ENCODE results near the gene LSAMP. TPM values are rescaled to one million over a fixed set of nuclear protein-coding genes. Genes with fewer than 3 reads are reported as not detected.

LSAMP gene
- total and polyA plus RNA-seq, 9 of the 15 experiments (the other 6 are each of a cell fraction or from before 2014, with no cell fraction given) = 0.09 to 0.11 TPM; not detected in 7

GRCh38 chr3:116393199-116393598, 52.1 kb downstream of the LSAMP start:
- Histone ChIP-seq H3K4me1 (replicated peaks in 1 of 2; ENCODE audit: control insufficient read depth in 2 of 2, insufficient read depth in 2 of 2, low read length in 2 of 2) (no peaks in the 10 kb centered on the region), H3K9me1 (ENCODE audit: control insufficient read depth, insufficient read depth, low read length) (no peaks in the 10 kb centered on the region), H3K27ac (ENCODE audit: extremely low read depth, low read depth, low read length) (no peak overlapping the region), H3K4me3 (no peak overlapping the region), H3K4me2 (ENCODE audit: insufficient read depth, low read length) (no peak overlapping the region), H3K9ac (ENCODE audit: insufficient read depth in 1 of 2, low read depth in 2 of 2, low read length in 2 of 2) (no peak overlapping the region), H3K27me3 (ENCODE audit: control insufficient read depth in 2 of 2, insufficient read depth in 2 of 2, low read length in 2 of 2) (no peaks in the 10 kb centered on the region), H4K20me1 (replicated peaks; ENCODE audit: control insufficient read depth, insufficient read depth, low read length) (no peaks in the 10 kb centered on the region), H3K36me3 (ENCODE audit: control insufficient read depth, insufficient read depth, low read length) (no peaks in the 10 kb centered on the region), H3K79me2 (ENCODE audit: control insufficient read depth, insufficient read depth, low read length) (no peaks in the 10 kb centered on the region), H3K9me3 (replicated peaks; ENCODE audit: control insufficient read depth, insufficient read depth, low read depth, low read length) (no peaks in the 10 kb centered on the region), H2AFZ (ENCODE audit: low read depth, low read length) (no peak overlapping the region)
- FAIRE-seq (no peak), ATAC-seq (no peak), DNase-seq (ENCODE audit: extremely low read depth in 1 of 4, low spot score in 3 of 4) (no peak)
- BruUV-seq (replicated peaks) = no TSS peak
- 0% methylated on average over 2 of the region's 3 CpGs for WGBS (ENCODE audit: insufficient coverage, low coverage, missing lambda C conversion rate)
- CTCF ChIA-PET (ENCODE audit: low intra/inter-chr PET ratio) = no interaction called here
- TF ChIP-seq MAFK (IDR thresholded peaks at IDR 0.05; ENCODE audit: low read length) (no peak), GATAD2A (IDR thresholded peaks at IDR 0.05) (no peak), MTF1 (CRISPR knock-in tag; IDR thresholded peaks at IDR 0.05; ENCODE audit: borderline replicate concordance) (no peak), ZBTB17 (CRISPR knock-in tag; IDR thresholded peaks at IDR 0.05) (no peak)
- intact Hi-C loops (cut with micrococcal nuclease) = no loop called here
- in situ Hi-C loops (cut with MboI) = no loop called here
- POLR2A ChIA-PET = no interaction called here

DNA sequence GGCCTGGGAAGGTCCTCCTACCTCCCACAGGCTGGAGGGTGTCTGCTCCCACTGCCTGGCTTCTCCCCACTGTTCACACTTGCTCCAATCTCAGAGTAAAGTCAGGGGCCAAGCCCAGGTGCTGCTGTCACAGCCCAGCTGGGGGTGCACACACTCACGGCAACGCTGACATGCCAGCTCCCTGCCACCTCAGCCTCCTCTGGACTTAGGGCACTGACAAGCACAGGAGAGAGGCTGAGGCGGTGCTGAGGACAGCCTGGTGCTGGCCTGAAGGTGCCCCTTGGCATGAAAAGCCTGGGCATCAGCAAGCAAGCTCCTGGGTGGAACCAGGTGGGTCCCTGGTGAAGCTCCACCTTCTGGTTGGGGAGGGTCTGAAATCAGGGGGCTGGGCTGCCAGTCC, 53.0 kb downstream of the LSAMP start:
- no peaks in the 10 kb centered on the region for H4K20me1 ChIP-seq (replicated peaks; ENCODE audit: control insufficient read depth, insufficient read depth, low read length)
- H3K4me1 ChIP-seq (replicated peaks in 1 of 2; ENCODE audit: control insufficient read depth in 2 of 2, insufficient read depth in 2 of 2, low read length in 2 of 2) = no peaks in the 10 kb centered on the region
- H3K4me3 ChIP-seq = no peak overlapping the region
- FAIRE-seq (no peak), ATAC-seq (no peak), DNase-seq (ENCODE audit: extremely low read depth in 1 of 4, low spot score in 3 of 4) (no peak)
- H3K27me3 ChIP-seq (ENCODE audit: control insufficient read depth in 2 of 2, insufficient read depth in 2 of 2, low read length in 2 of 2) = no peaks in the 10 kb centered on the region
- no peaks in the 10 kb centered on the region for H3K36me3 ChIP-seq (ENCODE audit: control insufficient read depth, insufficient read depth, low read length)
- WGBS (ENCODE audit: insufficient coverage, low coverage, missing lambda C conversion rate) = 10% methylated on average over 2 of the region's 3 CpGs
- H3K9me3 ChIP-seq (replicated peaks; ENCODE audit: control insufficient read depth, insufficient read depth, low read depth, low read length) = no peaks in the 10 kb centered on the region
- H3K9me1 ChIP-seq (ENCODE audit: control insufficient read depth, insufficient read depth, low read length) = no peaks in the 10 kb centered on the region
- BruUV-seq (replicated peaks) = no TSS peak
- ChIA-PET CTCF (ENCODE audit: low intra/inter-chr PET ratio) (no interaction called here), POLR2A (interaction anchor here (0.5 kb wide), 1 partner anchor 8 kb away, joined by 3 read pairs; no protein-coding TSS in a partner anchor)
- H2AFZ ChIP-seq (ENCODE audit: low read depth, low read length) = no peak overlapping the region
- in situ Hi-C loops (cut with MboI) = no loop called here
- no peak overlapping the region for H3K27ac ChIP-seq (ENCODE audit: extremely low read depth, low read depth, low read length)
- TF ChIP-seq ZNF282 (CRISPR knock-in tag; IDR thresholded peaks at IDR 0.05) (no peak), DPF2 (IDR thresholded peaks at IDR 0.05) (no peak), MXD1 (CRISPR knock-in tag; IDR thresholded peaks at IDR 0.05; ENCODE audit: borderline replicate concordance, poor library complexity, severe bottlenecking) (no peak), POU5F1 (IDR thresholded peaks at IDR 0.05; ENCODE audit: borderline replicate concordance, low read depth, low read length, partially characterized antibody) (no peak), ZNF41 (CRISPR knock-in tag; conservative IDR thresholded peaks at IDR 0.05) (no peak), PPARD (CRISPR knock-in tag; IDR thresholded peaks at IDR 0.05) (no peak), TEAD1 (CRISPR knock-in tag; IDR thresholded peaks at IDR 0.05) (no peak), PHB (CRISPR knock-in tag; IDR thresholded peaks at IDR 0.05) (no peak), MIER1 (IDR thresholded peaks at IDR 0.05; ENCODE audit: low read depth) (no peak), ARNT (IDR thresholded peaks at IDR 0.05) (no peak), NR3C1 (CRISPR knock-in tag; IDR thresholded peaks at IDR 0.05) (no peak), NFIC (IDR thresholded peaks at IDR 0.05) (no peak), ZNF384 (IDR thresholded peaks at IDR 0.05; ENCODE audit: low read depth, low read length) (no peak)
- TF ChIP-seq, protein P1, sequence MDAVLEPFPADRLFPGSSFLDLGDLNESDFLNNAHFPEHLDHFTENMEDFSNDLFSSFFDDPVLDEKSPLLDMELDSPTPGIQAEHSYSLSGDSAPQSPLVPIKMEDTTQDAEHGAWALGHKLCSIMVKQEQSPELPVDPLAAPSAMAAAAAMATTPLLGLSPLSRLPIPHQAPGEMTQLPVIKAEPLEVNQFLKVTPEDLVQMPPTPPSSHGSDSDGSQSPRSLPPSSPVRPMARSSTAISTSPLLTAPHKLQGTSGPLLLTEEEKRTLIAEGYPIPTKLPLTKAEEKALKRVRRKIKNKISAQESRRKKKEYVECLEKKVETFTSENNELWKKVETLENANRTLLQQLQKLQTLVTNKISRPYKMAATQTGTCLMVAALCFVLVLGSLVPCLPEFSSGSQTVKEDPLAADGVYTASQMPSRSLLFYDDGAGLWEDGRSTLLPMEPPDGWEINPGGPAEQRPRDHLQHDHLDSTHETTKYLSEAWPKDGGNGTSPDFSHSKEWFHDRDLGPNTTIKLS (IDR thresholded peaks at IDR 0.05; ENCODE audit: borderline replicate concordance, low read depth) = no peak
- intact Hi-C loops (cut with micrococcal nuclease) = no loop called here
- H3K9ac ChIP-seq (ENCODE audit: insufficient read depth in 1 of 2, low read depth in 2 of 2, low read length in 2 of 2) = no peak overlapping the region
- H3K4me2 ChIP-seq (ENCODE audit: insufficient read depth, low read length) = no peak overlapping the region
- H3K79me2 ChIP-seq (ENCODE audit: control insufficient read depth, insufficient read depth, low read length) = no peaks in the 10 kb centered on the region
